ENCODE data around the gene ZNF521.

The ZNF521 gene

GRCh38 chr18:25334588-25334987 lies 17.4 kb downstream of the ZNF521 start:
- H3K9me3 ChIP-seq (ENCODE audit: control insufficient read depth, low read depth, low read length): no peaks in the 10 kb centered on the region
- H3K4me3 ChIP-seq (ENCODE audit: low read length): no peak overlapping the region
- H3K9ac ChIP-seq (ENCODE audit: low read length): no peak overlapping the region
- no peak overlapping the region for H3K27ac ChIP-seq (ENCODE audit: low read length)
- no peaks in the 10 kb centered on the region for H3K36me3 ChIP-seq (ENCODE audit: control insufficient read depth, low read depth, low read length)
- peaks cover 8% of the 10 kb centered on the region for H3K4me1 ChIP-seq (ENCODE audit: control insufficient read depth, low read depth, low read length)
- H3K27me3 ChIP-seq (ENCODE audit: control insufficient read depth, insufficient read depth, low read length): no peaks in the 10 kb centered on the region

- Histone ChIP-seq H3K4me1 (ENCODE audit: control insufficient read depth, low read depth, low read length) (peaks cover 10% of the 10 kb centered on the region), H3K36me3 (ENCODE audit: control insufficient read depth, low read depth, low read length) (no peaks in the 10 kb centered on the region), H3K4me3 (ENCODE audit: low read length) (no peak overlapping the region), H3K9me3 (ENCODE audit: control insufficient read depth, low read depth, low read length) (no peaks in the 10 kb centered on the region), H3K9ac (ENCODE audit: low read length) (no peak overlapping the region), H3K27me3 (ENCODE audit: control insufficient read depth, insufficient read depth, low read length) (no peaks in the 10 kb centered on the region), H3K27ac (ENCODE audit: low read length) (no peak overlapping the region)
Measured at GRCh38 chr18:25332002-25332401, 20.0 kb downstream of the ZNF521 start.

- Histone ChIP-seq H3K4me3 (ENCODE audit: low read length) (no peak overlapping the region), H3K9ac (ENCODE audit: low read length) (no peak overlapping the region), H3K27ac (ENCODE audit: low read length) (no peak overlapping the region), H3K9me3 (ENCODE audit: control insufficient read depth, low read depth, low read length) (no peaks in the 10 kb centered on the region), H3K36me3 (ENCODE audit: control insufficient read depth, low read depth, low read length) (no peaks in the 10 kb centered on the region), H3K4me1 (ENCODE audit: control insufficient read depth, low read depth, low read length) (peaks cover 16% of the 10 kb centered on the region), H3K27me3 (ENCODE audit: control insufficient read depth, insufficient read depth, low read length) (no peaks in the 10 kb centered on the region)
Measured at GRCh38 chr18:25329783-25330182, 22.2 kb downstream of the ZNF521 start.

- Histone ChIP-seq H3K9ac (ENCODE audit: low read length) (no peak overlapping the region), H3K4me3 (ENCODE audit: low read length) (no peak overlapping the region), H3K27me3 (ENCODE audit: control insufficient read depth, insufficient read depth, low read length) (no peaks in the 10 kb centered on the region), H3K36me3 (ENCODE audit: control insufficient read depth, low read depth, low read length) (no peaks in the 10 kb centered on the region), H3K9me3 (ENCODE audit: control insufficient read depth, low read depth, low read length) (no peaks in the 10 kb centered on the region), H3K27ac (ENCODE audit: low read length) (no peak overlapping the region), H3K4me1 (ENCODE audit: control insufficient read depth, low read depth, low read length) (peaks cover 16% of the 10 kb centered on the region)
Measured at GRCh38 chr18:25327584-25327983, 24.4 kb downstream of the ZNF521 start.

- no peak overlapping the region for H3K9ac ChIP-seq (ENCODE audit: low read length)
- H3K27me3 ChIP-seq (ENCODE audit: control insufficient read depth, insufficient read depth, low read length): no peaks in the 10 kb centered on the region
- peaks cover 3% of the 10 kb centered on the region for H3K36me3 ChIP-seq (ENCODE audit: control insufficient read depth, low read depth, low read length)
- peaks cover 21% of the 10 kb centered on the region for H3K4me1 ChIP-seq (ENCODE audit: control insufficient read depth, low read depth, low read length)
- H3K27ac ChIP-seq (ENCODE audit: low read length): no peak overlapping the region
- no peak overlapping the region for H3K4me3 ChIP-seq (ENCODE audit: low read length)
- H3K9me3 ChIP-seq (ENCODE audit: control insufficient read depth, low read depth, low read length): no peaks in the 10 kb centered on the region
Measured at GRCh38 chr18:25326361-25326952, 25.5 kb downstream of the ZNF521 start.

- Histone ChIP-seq H3K27ac (ENCODE audit: low read length) (no peak overlapping the region), H3K36me3 (ENCODE audit: control insufficient read depth, low read depth, low read length) (peaks cover 22% of the 10 kb centered on the region), H3K27me3 (ENCODE audit: control insufficient read depth, insufficient read depth, low read length) (no peaks in the 10 kb centered on the region), H3K9ac (ENCODE audit: low read length) (no peak overlapping the region), H3K4me3 (ENCODE audit: low read length) (no peak overlapping the region), H3K4me1 (ENCODE audit: control insufficient read depth, low read depth, low read length) (peaks cover 12% of the 10 kb centered on the region), H3K9me3 (ENCODE audit: control insufficient read depth, low read depth, low read length) (no peaks in the 10 kb centered on the region)
Measured at GRCh38 chr18:25322806-25323205, 29.2 kb downstream of the ZNF521 start.

- Histone ChIP-seq H3K27me3 (ENCODE audit: control insufficient read depth, insufficient read depth, low read length) (no peaks in the 10 kb centered on the region), H3K9ac (ENCODE audit: low read length) (no peak overlapping the region), H3K9me3 (ENCODE audit: control insufficient read depth, low read depth, low read length) (no peaks in the 10 kb centered on the region), H3K4me1 (ENCODE audit: control insufficient read depth, low read depth, low read length) (peaks cover 8% of the 10 kb centered on the region), H3K36me3 (ENCODE audit: control insufficient read depth, low read depth, low read length) (peaks cover 20% of the 10 kb centered on the region), H3K4me3 (ENCODE audit: low read length) (no peak overlapping the region), H3K27ac (ENCODE audit: low read length) (no peak overlapping the region)
Measured at GRCh38 chr18:25316381-25317018, 35.5 kb downstream of the ZNF521 start.

GRCh38 chr18:25314838-25315190 lies 37.2 kb downstream of the ZNF521 start:
- Histone ChIP-seq H3K9ac (ENCODE audit: low read length) (no peak overlapping the region), H3K27me3 (ENCODE audit: control insufficient read depth, insufficient read depth, low read length) (no peaks in the 10 kb centered on the region), H3K36me3 (ENCODE audit: control insufficient read depth, low read depth, low read length) (peaks cover 7% of the 10 kb centered on the region), H3K4me3 (ENCODE audit: low read length) (no peak overlapping the region), H3K9me3 (ENCODE audit: control insufficient read depth, low read depth, low read length) (no peaks in the 10 kb centered on the region), H3K4me1 (ENCODE audit: control insufficient read depth, low read depth, low read length) (peaks cover 8% of the 10 kb centered on the region), H3K27ac (ENCODE audit: low read length) (no peak overlapping the region)

- H3K4me3 ChIP-seq (ENCODE audit: low read length): no peak overlapping the region
- no peak overlapping the region for H3K27ac ChIP-seq (ENCODE audit: low read length)
- peaks cover 5% of the 10 kb centered on the region for H3K36me3 ChIP-seq (ENCODE audit: control insufficient read depth, low read depth, low read length)
- H3K9me3 ChIP-seq (ENCODE audit: control insufficient read depth, low read depth, low read length): no peaks in the 10 kb centered on the region
- H3K4me1 ChIP-seq (ENCODE audit: control insufficient read depth, low read depth, low read length): peaks cover 8% of the 10 kb centered on the region
- H3K9ac ChIP-seq (ENCODE audit: low read length): no peak overlapping the region
- no peaks in the 10 kb centered on the region for H3K27me3 ChIP-seq (ENCODE audit: control insufficient read depth, insufficient read depth, low read length)
Measured at GRCh38 chr18:25314151-25314837, 37.7 kb downstream of the ZNF521 start.

- Histone ChIP-seq H3K27ac (ENCODE audit: low read length) (no peak overlapping the region), H3K4me3 (ENCODE audit: low read length) (no peak overlapping the region), H3K9me3 (ENCODE audit: control insufficient read depth, low read depth, low read length) (no peaks in the 10 kb centered on the region), H3K4me1 (ENCODE audit: control insufficient read depth, low read depth, low read length) (peaks cover 8% of the 10 kb centered on the region), H3K36me3 (ENCODE audit: control insufficient read depth, low read depth, low read length) (peaks cover 3% of the 10 kb centered on the region), H3K9ac (ENCODE audit: low read length) (no peak overlapping the region), H3K27me3 (ENCODE audit: control insufficient read depth, insufficient read depth, low read length) (no peaks in the 10 kb centered on the region)
Measured at GRCh38 chr18:25313268-25313667, 38.7 kb downstream of the ZNF521 start.

- no peaks in the 10 kb centered on the region for H3K27me3 ChIP-seq (ENCODE audit: control insufficient read depth, insufficient read depth, low read length)
- H3K36me3 ChIP-seq (ENCODE audit: control insufficient read depth, low read depth, low read length): no peaks in the 10 kb centered on the region
- no peak overlapping the region for H3K9ac ChIP-seq (ENCODE audit: low read length)
- H3K4me3 ChIP-seq (ENCODE audit: low read length): no peak overlapping the region
- H3K27ac ChIP-seq (ENCODE audit: low read length): no peak overlapping the region
- H3K9me3 ChIP-seq (ENCODE audit: control insufficient read depth, low read depth, low read length): no peaks in the 10 kb centered on the region
- peaks cover 4% of the 10 kb centered on the region for H3K4me1 ChIP-seq (ENCODE audit: control insufficient read depth, low read depth, low read length)
Measured at GRCh38 chr18:25310045-25310444, 41.9 kb downstream of the ZNF521 start.

GRCh38 chr18:25308381-25308780 lies 43.6 kb downstream of the ZNF521 start:
- H3K4me1 ChIP-seq (ENCODE audit: control insufficient read depth, low read depth, low read length): peaks cover 4% of the 10 kb centered on the region
- H3K36me3 ChIP-seq (ENCODE audit: control insufficient read depth, low read depth, low read length): no peaks in the 10 kb centered on the region
- H3K9ac ChIP-seq (ENCODE audit: low read length): no peak overlapping the region
- H3K27me3 ChIP-seq (ENCODE audit: control insufficient read depth, insufficient read depth, low read length): no peaks in the 10 kb centered on the region
- H3K27ac ChIP-seq (ENCODE audit: low read length): no peak overlapping the region
- no peak overlapping the region for H3K4me3 ChIP-seq (ENCODE audit: low read length)
- H3K9me3 ChIP-seq (ENCODE audit: control insufficient read depth, low read depth, low read length): no peaks in the 10 kb centered on the region

Data from iPS-18a (cell line).